Measurements from ENCODE around the gene LOXHD1.

DNA sequence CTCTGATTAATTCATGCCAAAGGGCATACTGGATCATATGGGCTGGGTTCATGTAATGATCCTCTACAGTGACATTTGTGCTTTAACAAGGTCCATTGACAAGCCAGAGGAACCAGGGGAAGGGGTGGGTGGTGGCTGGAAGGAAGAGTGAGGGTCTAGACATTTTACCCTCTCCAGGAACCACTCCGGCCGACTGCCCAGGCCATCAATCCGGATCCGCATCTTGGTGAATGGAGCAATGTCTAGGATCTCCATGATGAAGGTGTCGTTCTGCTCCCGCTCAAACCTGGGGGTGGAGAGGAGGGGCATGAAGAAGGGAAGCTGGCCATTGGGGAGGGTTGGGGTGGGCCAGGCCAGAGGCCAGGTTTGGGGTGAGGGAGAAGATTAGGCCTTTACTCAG, 147.5 kb downstream of the LOXHD1 start:
- TF ChIP-seq CTCF (conservative IDR thresholded peaks at IDR 0.05), result no peak
- TF ChIP-seq EZH2 (IDR thresholded peaks at IDR 0.05; ENCODE audit: low read depth), result no peak
